ENCODE measurements around the gene GLIS1. TPM values are rescaled to one million over a fixed set of nuclear protein-coding genes. Genes with fewer than 3 reads are reported as not detected.

The GLIS1 gene
- total RNA-seq, 1 experiment from 2014 or later, result 0.13 TPM

GRCh38 chr1:53625766-53626520 is 113.0 kb downstream of the GLIS1 start:
- H3K4me3 ChIP-seq (ENCODE audit: low read depth, low read length, poor library complexity, severe bottlenecking), result no peak overlapping the region
- BruUV-seq (replicated peaks), result no TSS peak
- H3K4me1 ChIP-seq (ENCODE audit: insufficient read depth, low read length, poor library complexity, severe bottlenecking), result no peaks in the 10 kb centered on the region
- no peaks in the 10 kb centered on the region for H3K27me3 ChIP-seq (replicated peaks; ENCODE audit: insufficient read depth, low read depth, low read length, poor library complexity)
- no peaks in the 10 kb centered on the region for H3K9me3 ChIP-seq (ENCODE audit: low read depth, low read length, poor library complexity, severe bottlenecking)
- no peaks in the 10 kb centered on the region for H3K36me3 ChIP-seq (ENCODE audit: insufficient read depth, low read length, poor library complexity, severe bottlenecking)
- intact Hi-C loops (cut with micrococcal nuclease; ENCODE audit: unreplicated experiment), result no loop called here
- CTCF ChIA-PET, result no interaction called here
- TF ChIP-seq, protein P1, sequence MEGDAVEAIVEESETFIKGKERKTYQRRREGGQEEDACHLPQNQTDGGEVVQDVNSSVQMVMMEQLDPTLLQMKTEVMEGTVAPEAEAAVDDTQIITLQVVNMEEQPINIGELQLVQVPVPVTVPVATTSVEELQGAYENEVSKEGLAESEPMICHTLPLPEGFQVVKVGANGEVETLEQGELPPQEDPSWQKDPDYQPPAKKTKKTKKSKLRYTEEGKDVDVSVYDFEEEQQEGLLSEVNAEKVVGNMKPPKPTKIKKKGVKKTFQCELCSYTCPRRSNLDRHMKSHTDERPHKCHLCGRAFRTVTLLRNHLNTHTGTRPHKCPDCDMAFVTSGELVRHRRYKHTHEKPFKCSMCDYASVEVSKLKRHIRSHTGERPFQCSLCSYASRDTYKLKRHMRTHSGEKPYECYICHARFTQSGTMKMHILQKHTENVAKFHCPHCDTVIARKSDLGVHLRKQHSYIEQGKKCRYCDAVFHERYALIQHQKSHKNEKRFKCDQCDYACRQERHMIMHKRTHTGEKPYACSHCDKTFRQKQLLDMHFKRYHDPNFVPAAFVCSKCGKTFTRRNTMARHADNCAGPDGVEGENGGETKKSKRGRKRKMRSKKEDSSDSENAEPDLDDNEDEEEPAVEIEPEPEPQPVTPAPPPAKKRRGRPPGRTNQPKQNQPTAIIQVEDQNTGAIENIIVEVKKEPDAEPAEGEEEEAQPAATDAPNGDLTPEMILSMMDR (conservative IDR thresholded peaks at IDR 0.05; ENCODE audit: low read depth, low read length), result no peak
- TF ChIP-seq EZH2 (IDR thresholded peaks at IDR 0.05; ENCODE audit: borderline replicate concordance, low read depth, low read length, poor library complexity, severe bottlenecking), result no peak
- H3K27ac ChIP-seq (ENCODE audit: low read depth, low read length, poor library complexity, severe bottlenecking), result no peak overlapping the region
- POLR2A ChIA-PET (ENCODE audit: low non-redundant PET), result no interaction called here
- DNase-seq (ENCODE audit: low spot score), result no peak

DNA sequence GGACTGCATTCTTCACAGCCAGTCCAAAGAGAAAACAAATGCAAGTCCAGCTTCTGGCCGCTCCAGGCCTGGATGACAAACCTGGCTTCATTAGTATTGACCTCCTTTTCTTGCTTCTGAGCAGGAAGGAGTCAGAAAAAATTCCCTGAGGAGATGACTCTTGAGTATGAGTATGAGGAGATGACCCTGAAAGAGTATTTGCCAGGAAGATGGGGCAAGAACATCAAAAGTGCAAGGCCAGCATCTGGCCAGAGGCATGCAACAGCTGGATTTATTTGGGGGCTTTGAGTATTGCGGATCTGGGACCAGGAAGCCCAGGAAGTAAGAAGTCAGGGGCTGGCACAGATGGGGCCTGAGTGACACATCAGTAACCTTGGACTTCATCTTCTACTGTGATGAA is 113.9 kb downstream of the GLIS1 start:
- H3K4me1 ChIP-seq (ENCODE audit: insufficient read depth, low read length, poor library complexity, severe bottlenecking), result no peaks in the 10 kb centered on the region
- H3K27ac ChIP-seq (ENCODE audit: low read depth, low read length, poor library complexity, severe bottlenecking), result no peak overlapping the region
- H3K4me3 ChIP-seq (ENCODE audit: low read depth, low read length, poor library complexity, severe bottlenecking), result no peak overlapping the region
- intact Hi-C loops (cut with micrococcal nuclease; ENCODE audit: unreplicated experiment), result no loop called here
- CTCF ChIA-PET, result no interaction called here
- DNase-seq (ENCODE audit: low spot score), result no peak
- H3K36me3 ChIP-seq (ENCODE audit: insufficient read depth, low read length, poor library complexity, severe bottlenecking), result no peaks in the 10 kb centered on the region
- no peaks in the 10 kb centered on the region for H3K27me3 ChIP-seq (replicated peaks; ENCODE audit: insufficient read depth, low read depth, low read length, poor library complexity)
- BruUV-seq (replicated peaks), result no TSS peak
- TF ChIP-seq, protein P1 (conservative IDR thresholded peaks at IDR 0.05; ENCODE audit: low read depth, low read length), result no peak
- TF ChIP-seq EZH2 (IDR thresholded peaks at IDR 0.05; ENCODE audit: borderline replicate concordance, low read depth, low read length, poor library complexity, severe bottlenecking), result no peak
- POLR2A ChIA-PET (ENCODE audit: low non-redundant PET), result no interaction called here
- no peaks in the 10 kb centered on the region for H3K9me3 ChIP-seq (ENCODE audit: low read depth, low read length, poor library complexity, severe bottlenecking)

DNA sequence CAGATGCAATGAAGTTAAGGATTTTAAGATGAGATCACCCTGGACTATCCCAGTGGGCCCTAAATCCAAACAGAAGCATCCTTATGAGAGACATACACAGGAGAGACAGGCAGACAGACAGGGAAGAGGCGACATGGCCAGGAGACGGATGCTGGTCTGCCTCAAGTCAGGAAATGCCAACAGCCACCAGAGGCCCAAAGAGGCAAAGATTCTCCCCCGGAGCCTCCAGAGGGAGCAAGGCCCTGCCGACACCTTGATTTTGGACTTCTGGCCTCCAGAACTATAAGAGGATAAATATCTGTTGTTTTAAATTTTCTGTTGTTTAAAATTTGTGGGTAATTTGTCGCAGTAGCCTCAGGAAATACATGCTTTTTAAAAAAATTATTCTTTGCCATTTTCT is 116.4 kb downstream of the GLIS1 start:
- CTCF ChIA-PET, result no interaction called here

More for the DNA sequence above, 116.4 kb downstream of the GLIS1 start:
- H3K4me1 ChIP-seq (ENCODE audit: insufficient read depth, low read length, poor library complexity, severe bottlenecking), result no peaks in the 10 kb centered on the region
- no TSS peak for BruUV-seq (replicated peaks)
- H3K36me3 ChIP-seq (ENCODE audit: insufficient read depth, low read length, poor library complexity, severe bottlenecking), result no peaks in the 10 kb centered on the region
- no peaks in the 10 kb centered on the region for H3K9me3 ChIP-seq (ENCODE audit: low read depth, low read length, poor library complexity, severe bottlenecking)
- no peak overlapping the region for H3K4me3 ChIP-seq (ENCODE audit: low read depth, low read length, poor library complexity, severe bottlenecking)
- intact Hi-C loops (cut with micrococcal nuclease; ENCODE audit: unreplicated experiment), result no loop called here
- POLR2A ChIA-PET (ENCODE audit: low non-redundant PET), result no interaction called here
- DNase-seq (ENCODE audit: low spot score), result no peak
- TF ChIP-seq, protein P1 (conservative IDR thresholded peaks at IDR 0.05; ENCODE audit: low read depth, low read length), result no peak
- TF ChIP-seq EZH2 (IDR thresholded peaks at IDR 0.05; ENCODE audit: borderline replicate concordance, low read depth, low read length, poor library complexity, severe bottlenecking), result no peak
- no peak overlapping the region for H3K27ac ChIP-seq (ENCODE audit: low read depth, low read length, poor library complexity, severe bottlenecking)
- H3K27me3 ChIP-seq (replicated peaks; ENCODE audit: insufficient read depth, low read depth, low read length, poor library complexity), result no peaks in the 10 kb centered on the region

Data from A673 (cell line).